T-helper 1 cell treated with Interleukin-12 subunit alpha and Interleukin-12 subunit beta and Interleukin-4 antibody, amounts not matched to agents 30 μg/mL and 1 μg/mL, for 36 hours (primary cell): Measurements from ENCODE around the gene DLG2.

Source experiments
- H3K27ac Mint-ChIP-seq: one replicate; pipeline ENCODE4 v1.8.0; 2021; ENCODE audit warnings: mild to moderate bottlenecking, mixed read lengths
- H3K27me3 Mint-ChIP-seq: one replicate; pipeline ENCODE4 v1.8.0; 2021; ENCODE audit warnings: low read depth, mixed read lengths
- H3K36me3 Mint-ChIP-seq: one replicate; pipeline ENCODE4 v1.8.0; 2021; ENCODE audit warnings: low read depth, mixed read lengths
- H3K4me1 Mint-ChIP-seq: one replicate; pipeline ENCODE4 v1.8.0; 2021; ENCODE audit warnings: low read depth, mixed read lengths
- H3K4me3 Mint-ChIP-seq: one replicate; pipeline ENCODE4 v1.8.0; 2021; ENCODE audit warnings: mild to moderate bottlenecking, moderate library complexity, mixed read lengths
- H3K9me3 Mint-ChIP-seq: one replicate; pipeline ENCODE4 v1.8.0; 2021; ENCODE audit warnings: mixed read lengths

The DLG2 gene

GRCh38 chr11:83914995-83915394 lies 1712.1 kb downstream of the DLG2 start:
- H3K36me3 Mint-ChIP-seq: no peaks in the 10 kb centered on the region
- no peaks in the 10 kb centered on the region for H3K4me1 Mint-ChIP-seq
- H3K27me3 Mint-ChIP-seq: no peaks in the 10 kb centered on the region
- H3K9me3 Mint-ChIP-seq: no peaks in the 10 kb centered on the region
- H3K4me3 Mint-ChIP-seq: no peak overlapping the region
- no peak overlapping the region for H3K27ac Mint-ChIP-seq

- Mint-ChIP-seq H3K36me3 (no peaks in the 10 kb centered on the region), H3K4me3 (no peak overlapping the region), H3K9me3 (no peaks in the 10 kb centered on the region), H3K27ac (no peak overlapping the region), H3K27me3 (no peaks in the 10 kb centered on the region), H3K4me1 (no peaks in the 10 kb centered on the region)
Measured at GRCh38 chr11:83909579-83910534, 1717.3 kb downstream of the DLG2 start.

GRCh38 chr11:83908298-83908856 lies 1718.8 kb downstream of the DLG2 start:
- H3K27me3 Mint-ChIP-seq: no peaks in the 10 kb centered on the region
- no peaks in the 10 kb centered on the region for H3K36me3 Mint-ChIP-seq
- no peak overlapping the region for H3K27ac Mint-ChIP-seq
- H3K4me3 Mint-ChIP-seq: no peak overlapping the region
- H3K4me1 Mint-ChIP-seq: no peaks in the 10 kb centered on the region
- no peaks in the 10 kb centered on the region for H3K9me3 Mint-ChIP-seq

GRCh38 chr11:83895516-83895915 lies 1731.6 kb downstream of the DLG2 start:
- Mint-ChIP-seq H3K27ac (no peak overlapping the region), H3K27me3 (no peaks in the 10 kb centered on the region), H3K36me3 (no peaks in the 10 kb centered on the region), H3K4me3 (no peak overlapping the region), H3K4me1 (no peaks in the 10 kb centered on the region), H3K9me3 (no peaks in the 10 kb centered on the region)

GRCh38 chr11:83881428-83881827 lies 1745.7 kb downstream of the DLG2 start:
- H3K4me3 Mint-ChIP-seq: no peak overlapping the region

GRCh38 chr11:83871054-83871453 lies 1756.1 kb downstream of the DLG2 start:
- Mint-ChIP-seq H3K9me3 (no peaks in the 10 kb centered on the region), H3K27me3 (no peaks in the 10 kb centered on the region), H3K4me1 (no peaks in the 10 kb centered on the region), H3K27ac (no peak overlapping the region), H3K4me3 (no peak overlapping the region), H3K36me3 (no peaks in the 10 kb centered on the region)

More at GRCh38 chr11:83881428-83881827, 1745.7 kb downstream of the DLG2 start:
- no peaks in the 10 kb centered on the region for H3K27me3 Mint-ChIP-seq
- no peaks in the 10 kb centered on the region for H3K9me3 Mint-ChIP-seq
- no peaks in the 10 kb centered on the region for H3K4me1 Mint-ChIP-seq
- H3K27ac Mint-ChIP-seq: no peak overlapping the region
- no peaks in the 10 kb centered on the region for H3K36me3 Mint-ChIP-seq

- H3K4me3 Mint-ChIP-seq: no peak overlapping the region
- no peaks in the 10 kb centered on the region for H3K27me3 Mint-ChIP-seq
- no peaks in the 10 kb centered on the region for H3K9me3 Mint-ChIP-seq
- H3K4me1 Mint-ChIP-seq: no peaks in the 10 kb centered on the region
- no peak overlapping the region for H3K27ac Mint-ChIP-seq
- H3K36me3 Mint-ChIP-seq: no peaks in the 10 kb centered on the region
Measured at GRCh38 chr11:83866655-83867054, 1760.5 kb downstream of the DLG2 start.

- Mint-ChIP-seq H3K4me3 (no peak overlapping the region), H3K9me3 (no peaks in the 10 kb centered on the region), H3K27me3 (no peaks in the 10 kb centered on the region), H3K4me1 (no peaks in the 10 kb centered on the region), H3K36me3 (no peaks in the 10 kb centered on the region), H3K27ac (no peak overlapping the region)
Measured at GRCh38 chr11:83865636-83866461, 1761.3 kb downstream of the DLG2 start.

GRCh38 chr11:83864412-83865057 lies 1762.6 kb downstream of the DLG2 start:
- H3K9me3 Mint-ChIP-seq: no peaks in the 10 kb centered on the region
- no peaks in the 10 kb centered on the region for H3K27me3 Mint-ChIP-seq
- no peak overlapping the region for H3K27ac Mint-ChIP-seq
- no peak overlapping the region for H3K4me3 Mint-ChIP-seq
- no peaks in the 10 kb centered on the region for H3K4me1 Mint-ChIP-seq
- no peaks in the 10 kb centered on the region for H3K36me3 Mint-ChIP-seq

GRCh38 chr11:83863272-83863671 lies 1763.9 kb downstream of the DLG2 start:
- Mint-ChIP-seq H3K4me1 (no peaks in the 10 kb centered on the region), H3K4me3 (no peak overlapping the region), H3K27me3 (no peaks in the 10 kb centered on the region), H3K9me3 (no peaks in the 10 kb centered on the region), H3K36me3 (no peaks in the 10 kb centered on the region), H3K27ac (no peak overlapping the region)

GRCh38 chr11:83862691-83863090 lies 1764.5 kb downstream of the DLG2 start:
- Mint-ChIP-seq H3K27me3 (no peaks in the 10 kb centered on the region), H3K36me3 (no peaks in the 10 kb centered on the region), H3K4me3 (no peak overlapping the region), H3K27ac (no peak overlapping the region), H3K4me1 (no peaks in the 10 kb centered on the region), H3K9me3 (no peaks in the 10 kb centered on the region)

- H3K4me3 Mint-ChIP-seq: no peak overlapping the region
- H3K9me3 Mint-ChIP-seq: no peaks in the 10 kb centered on the region
- H3K36me3 Mint-ChIP-seq: no peaks in the 10 kb centered on the region
- H3K27ac Mint-ChIP-seq: no peak overlapping the region
- no peaks in the 10 kb centered on the region for H3K27me3 Mint-ChIP-seq
- no peaks in the 10 kb centered on the region for H3K4me1 Mint-ChIP-seq
Measured at GRCh38 chr11:83862033-83862432, 1765.1 kb downstream of the DLG2 start.

- Mint-ChIP-seq H3K36me3 (no peaks in the 10 kb centered on the region), H3K27ac (no peak overlapping the region), H3K4me3 (no peak overlapping the region), H3K9me3 (no peaks in the 10 kb centered on the region), H3K4me1 (no peaks in the 10 kb centered on the region), H3K27me3 (no peaks in the 10 kb centered on the region)
Measured at GRCh38 chr11:83858694-83859093, 1768.5 kb downstream of the DLG2 start.

GRCh38 chr11:83855237-83855636 lies 1771.9 kb downstream of the DLG2 start:
- H3K36me3 Mint-ChIP-seq: no peaks in the 10 kb centered on the region
- no peak overlapping the region for H3K4me3 Mint-ChIP-seq
- no peaks in the 10 kb centered on the region for H3K27me3 Mint-ChIP-seq

More at GRCh38 chr11:83855237-83855636, 1771.9 kb downstream of the DLG2 start:
- Mint-ChIP-seq H3K27ac (no peak overlapping the region), H3K4me1 (no peaks in the 10 kb centered on the region), H3K9me3 (no peaks in the 10 kb centered on the region)
